Activated B cell treated with CpG ODN at 0.5 μM for 24 hours (primary cell): ENCODE data around the gene WNT7B. TPM values are rescaled to one million over a fixed set of nuclear protein-coding genes. Genes with fewer than 3 reads are reported as not detected.
A peak's percentile ranks its signal among the peaks of the same experiment; 100 is the strongest.

Experiments used
- ATAC-seq: fragments of 200-7000 bp; cut with Tn5 transposase; one replicate; pipeline ENCODE4 v1.10.0; 2021; ENCODE audit warnings: low read depth, mild to moderate bottlenecking, moderate library complexity
- CTCF ChIA-PET: fragments of 350-600 bp; sonication (Branson Sonifier 250); formaldehyde crosslinking; loops from one replicate; lab custom pipeline; 2021; ENCODE audit warnings: antibody characterized with exemption; lab: Charles Lee
- POLR2A ChIA-PET: fragments of 350-600 bp; sonication (Branson Sonifier 250); formaldehyde crosslinking; loops from one replicate; lab custom pipeline; 2021; ENCODE audit warnings: antibody characterized with exemption; lab: Charles Lee
- DNase-seq: peaks from one replicate; pipeline ENCODE4 v3.0.0; 2022
- H3K27ac Mint-ChIP-seq: one replicate; pipeline ENCODE4 v1.8.0; 2020; ENCODE audit warnings: mixed read lengths
- H3K27me3 Mint-ChIP-seq: one replicate; pipeline ENCODE4 v1.8.0; 2021; ENCODE audit warnings: mixed read lengths
- H3K36me3 Mint-ChIP-seq: one replicate; pipeline ENCODE4 v1.8.0; 2021; ENCODE audit warnings: low read depth, mixed read lengths
- H3K4me1 Mint-ChIP-seq: one replicate; pipeline ENCODE4 v1.8.0; 2021; ENCODE audit warnings: mixed read lengths
- H3K4me3 Mint-ChIP-seq: one replicate; pipeline ENCODE4 v1.8.0; 2020; ENCODE audit warnings: mild to moderate bottlenecking, mixed read lengths
- H3K9me3 Mint-ChIP-seq: one replicate; pipeline ENCODE4 v1.8.0; 2020; ENCODE audit warnings: mixed read lengths
- CTCF ChIP-seq: fragments of 200-600 bp; IDR thresholded peaks from one replicate; pipeline ENCODE4 v1.8.0; 2022; ENCODE audit warnings: antibody characterized with exemption, mild to moderate bottlenecking
- intact Hi-C: fragments of 100-400 bp; cut with micrococcal nuclease; formaldehyde crosslinking; loops from one replicate; pipeline ENCODE4 v1.15.1; 2024
- total RNA-seq: library from RNA; stranded (reverse); gene quantifications from 2 replicates; pipeline ENCODE4 v1.2.3, GENCODE V29; 2022

Gene WNT7B
- total RNA-seq, 1 donor from 2014 or later, result not detected

GRCh38 chr22:45976254-45977002, 534 bp downstream of the WNT7B start:
- POLR2A ChIA-PET, result interaction anchor here (0.8 kb wide), 1 partner anchor 347 kb away, joined by 9 read pairs; no protein-coding TSS in a partner anchor
- CTCF ChIA-PET, result interaction anchor here (0.6 kb wide), 1 partner anchor 1898 kb away, joined by 3 read pairs; no protein-coding TSS in a partner anchor
- Mint-ChIP-seq H3K4me3 (peak overlapping the region; percentile 28), H3K36me3 (no peaks in the 10 kb centered on the region), H3K9me3 (no peaks in the 10 kb centered on the region), H3K4me1 (peaks cover 25% of the 10 kb centered on the region), H3K27ac (no peak overlapping the region), H3K27me3 (peaks cover 31% of the 10 kb centered on the region)
- intact Hi-C loops, result no loop called here
- DNase-seq (peak; percentile 32), ATAC-seq (no peak)
- no peak for TF ChIP-seq CTCF

- H3K27me3 Mint-ChIP-seq, result peaks cover 36% of the 10 kb centered on the region
- no peak for TF ChIP-seq CTCF
- peaks cover 31% of the 10 kb centered on the region for H3K4me1 Mint-ChIP-seq
- CTCF ChIA-PET, result no interaction called here
- H3K9me3 Mint-ChIP-seq, result no peaks in the 10 kb centered on the region
- no peak overlapping the region for H3K27ac Mint-ChIP-seq
- H3K36me3 Mint-ChIP-seq, result no peaks in the 10 kb centered on the region
- POLR2A ChIA-PET, result no interaction called here
- ATAC-seq (no peak), DNase-seq (no peak)
- peak overlapping the region; percentile 52 for H3K4me3 Mint-ChIP-seq
- intact Hi-C loops, result no loop called here
Measured at GRCh38 chr22:45975164-45976161, 1.5 kb downstream of the WNT7B start.

GRCh38 chr22:45974498-45974897, 2.5 kb downstream of the WNT7B start:
- ATAC-seq, result no peak
- no peak for DNase-seq
- intact Hi-C loops, result no loop called here
- Mint-ChIP-seq H3K27me3 (peaks cover 42% of the 10 kb centered on the region), H3K27ac (no peak overlapping the region), H3K36me3 (no peaks in the 10 kb centered on the region), H3K9me3 (no peaks in the 10 kb centered on the region), H3K4me3 (peak overlapping the region; percentile 41), H3K4me1 (peaks cover 31% of the 10 kb centered on the region)
- TF ChIP-seq CTCF, result no peak
- CTCF ChIA-PET, result no interaction called here
- POLR2A ChIA-PET, result no interaction called here

- H3K4me3 Mint-ChIP-seq, result no peak overlapping the region
- CTCF ChIA-PET, result no interaction called here
Measured at GRCh38 chr22:45972889-45973253, 4.1 kb downstream of the WNT7B start.

More at GRCh38 chr22:45972889-45973253, 4.1 kb downstream of the WNT7B start:
- TF ChIP-seq CTCF, result no peak
- no peak overlapping the region for H3K27ac Mint-ChIP-seq
- H3K9me3 Mint-ChIP-seq, result no peaks in the 10 kb centered on the region
- H3K36me3 Mint-ChIP-seq, result no peaks in the 10 kb centered on the region
- intact Hi-C loops, result no loop called here
- POLR2A ChIA-PET, result no interaction called here
- no peak for DNase-seq
- no peak for ATAC-seq
- peaks cover 52% of the 10 kb centered on the region for H3K27me3 Mint-ChIP-seq
- H3K4me1 Mint-ChIP-seq, result peaks cover 27% of the 10 kb centered on the region
